Fibroblast of villous mesenchyme (primary cell): Measurements from ENCODE around the gene ABTB2. TPM values are rescaled to one million over a fixed set of nuclear protein-coding genes. Genes with fewer than 3 reads are reported as not detected.

Source experiments
- DNase-seq: peaks from one replicate; pipeline ENCODE4 v3.0.0-alpha.2; 2010; ENCODE audit warnings: low read depth
- H3K4me3 ChIP-seq: 2 replicates; pipeline ENCODE4 v1.5.1; 2011; ENCODE audit warnings: low read depth, mild to moderate bottlenecking, low read length
- total RNA-seq: library from RNA; depleted of rRNA; stranded (reverse); fragments of >200 nt; gene quantifications from 2 replicates; pipeline ENCODE4 v1.2.3, GENCODE V29; 2012
- TF ChIP-seq, protein P1 (sequence below): IDR thresholded peaks from 2 replicates; pipeline ENCODE4 v1.5.1; 2012; ENCODE audit warnings: low read depth, mild to moderate bottlenecking, low read length; ENCODE audit not compliant: insufficient read depth

Gene ABTB2
- total RNA-seq, 1 donor, result 3.9 TPM

- DNase-seq, result peak; percentile 58
- H3K4me3 ChIP-seq, result peak overlapping the region; percentile 76
- TF ChIP-seq, protein P1, sequence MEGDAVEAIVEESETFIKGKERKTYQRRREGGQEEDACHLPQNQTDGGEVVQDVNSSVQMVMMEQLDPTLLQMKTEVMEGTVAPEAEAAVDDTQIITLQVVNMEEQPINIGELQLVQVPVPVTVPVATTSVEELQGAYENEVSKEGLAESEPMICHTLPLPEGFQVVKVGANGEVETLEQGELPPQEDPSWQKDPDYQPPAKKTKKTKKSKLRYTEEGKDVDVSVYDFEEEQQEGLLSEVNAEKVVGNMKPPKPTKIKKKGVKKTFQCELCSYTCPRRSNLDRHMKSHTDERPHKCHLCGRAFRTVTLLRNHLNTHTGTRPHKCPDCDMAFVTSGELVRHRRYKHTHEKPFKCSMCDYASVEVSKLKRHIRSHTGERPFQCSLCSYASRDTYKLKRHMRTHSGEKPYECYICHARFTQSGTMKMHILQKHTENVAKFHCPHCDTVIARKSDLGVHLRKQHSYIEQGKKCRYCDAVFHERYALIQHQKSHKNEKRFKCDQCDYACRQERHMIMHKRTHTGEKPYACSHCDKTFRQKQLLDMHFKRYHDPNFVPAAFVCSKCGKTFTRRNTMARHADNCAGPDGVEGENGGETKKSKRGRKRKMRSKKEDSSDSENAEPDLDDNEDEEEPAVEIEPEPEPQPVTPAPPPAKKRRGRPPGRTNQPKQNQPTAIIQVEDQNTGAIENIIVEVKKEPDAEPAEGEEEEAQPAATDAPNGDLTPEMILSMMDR, result no peak
Measured at GRCh38 chr11:34356576-34356912, 1.3 kb downstream of the ABTB2 start.

DNA sequence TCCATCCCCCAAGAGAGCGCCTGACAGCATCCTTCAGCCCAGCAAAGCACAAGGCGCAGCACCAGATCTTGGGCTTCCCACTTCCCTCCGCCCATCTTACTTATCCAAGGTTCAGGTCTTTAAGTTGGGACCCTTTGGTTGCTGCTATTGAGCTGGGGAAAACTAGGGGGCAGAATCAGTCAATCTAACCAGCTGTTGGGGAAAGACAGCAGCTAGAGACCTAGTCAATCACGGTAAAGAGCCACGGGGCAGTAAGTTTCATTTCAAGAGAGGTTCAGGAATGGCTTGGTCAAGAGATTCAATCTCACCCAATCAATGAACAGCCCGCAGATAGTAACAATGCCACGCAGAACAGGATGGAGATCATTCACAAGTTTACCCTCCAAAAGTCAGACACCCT, 1.7 kb downstream of the ABTB2 start:
- TF ChIP-seq, protein P1, result no peak
- no peak for DNase-seq
- peak overlapping the region; percentile 76 for H3K4me3 ChIP-seq

- TF ChIP-seq, protein P1, result no peak
- H3K4me3 ChIP-seq, result peak overlapping the region; percentile 76
- DNase-seq, result no peak
Measured at GRCh38 chr11:34355726-34356125, 2.1 kb downstream of the ABTB2 start.

GRCh38 chr11:34354782-34355181, 3.0 kb downstream of the ABTB2 start:
- DNase-seq, result no peak
- TF ChIP-seq, protein P1, result no peak
- H3K4me3 ChIP-seq, result no peak overlapping the region

- TF ChIP-seq, protein P1, result no peak
- H3K4me3 ChIP-seq, result no peak overlapping the region
- DNase-seq, result no peak
Measured at GRCh38 chr11:34353881-34354280, 3.9 kb downstream of the ABTB2 start.

- TF ChIP-seq, protein P1, result no peak
- DNase-seq, result no peak
- no peak overlapping the region for H3K4me3 ChIP-seq
Measured at GRCh38 chr11:34351687-34352469, 5.9 kb downstream of the ABTB2 start.

GRCh38 chr11:34351051-34351450, 6.8 kb downstream of the ABTB2 start:
- H3K4me3 ChIP-seq, result no peak overlapping the region
- DNase-seq, result no peak
- TF ChIP-seq, protein P1, result no peak
